Inferior parietal cortex (tissue), 1 donor: Measurements from ENCODE around the gene AKAP6.

Experiments used
- DNase-seq: peaks from one replicate; pipeline ENCODE4 v3.0.0-alpha.2; 2016; ENCODE audit errors: extremely low spot score

Gene AKAP6

DNA sequence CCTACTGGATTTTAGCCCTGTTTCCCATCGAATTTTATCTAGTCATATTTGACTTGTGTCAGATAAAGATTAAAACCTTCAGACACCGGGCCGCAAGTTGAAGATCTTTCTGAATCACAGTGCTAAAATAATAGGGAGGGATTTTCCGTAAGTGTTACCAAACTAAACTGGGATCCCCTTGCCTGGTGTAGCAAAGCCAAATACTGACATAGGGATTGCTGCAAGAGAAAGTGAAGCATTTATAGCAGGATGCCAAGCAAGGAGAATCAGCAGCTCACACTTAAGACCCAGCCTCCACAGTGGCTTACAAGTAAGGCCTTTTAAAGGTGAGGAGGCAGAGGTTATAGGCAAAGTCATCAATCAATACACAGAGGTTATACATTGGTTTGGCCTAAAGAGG, 147.4 kb downstream of the AKAP6 start:
- peak; percentile 3 for DNase-seq

DNA sequence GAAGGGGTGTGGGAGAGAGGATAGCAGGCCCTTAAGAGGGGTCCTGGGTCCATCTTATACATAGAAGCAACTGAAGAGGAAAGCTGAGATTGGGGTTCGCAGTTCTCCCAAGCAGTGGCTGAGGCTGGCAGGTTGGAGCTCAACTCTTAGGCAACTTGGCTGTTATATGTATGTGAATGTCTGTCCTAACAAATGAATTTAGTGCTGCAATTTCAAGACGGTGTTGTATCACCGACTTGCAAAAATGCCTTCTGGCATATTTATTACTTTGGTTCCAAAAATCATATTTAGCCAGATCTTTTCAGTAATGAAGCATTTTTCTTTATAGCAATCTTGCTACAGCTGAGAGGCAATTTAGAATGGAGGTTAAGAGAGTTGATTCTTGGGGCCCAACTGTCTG, 148.3 kb downstream of the AKAP6 start:
- DNase-seq: no peak

DNA sequence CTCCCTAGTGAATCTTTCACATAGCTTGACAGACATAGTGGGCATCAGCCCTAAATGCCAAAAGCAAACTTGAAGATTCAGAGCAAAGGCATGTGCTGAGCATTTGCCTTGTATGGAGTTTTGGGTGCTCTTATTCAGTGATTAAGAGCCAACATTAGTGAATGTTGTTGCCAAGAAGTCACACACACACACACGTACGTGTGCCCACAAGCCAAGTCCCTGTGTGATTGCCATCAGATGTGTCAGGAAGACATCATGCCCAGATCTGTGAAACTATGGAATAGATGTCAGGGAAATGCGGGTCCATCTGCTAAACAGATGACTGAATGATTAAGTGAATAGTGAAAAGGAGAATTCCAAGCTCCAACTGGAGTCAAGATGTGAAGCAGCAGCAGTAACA, 149.0 kb downstream of the AKAP6 start:
- peak; percentile 14 for DNase-seq

DNA sequence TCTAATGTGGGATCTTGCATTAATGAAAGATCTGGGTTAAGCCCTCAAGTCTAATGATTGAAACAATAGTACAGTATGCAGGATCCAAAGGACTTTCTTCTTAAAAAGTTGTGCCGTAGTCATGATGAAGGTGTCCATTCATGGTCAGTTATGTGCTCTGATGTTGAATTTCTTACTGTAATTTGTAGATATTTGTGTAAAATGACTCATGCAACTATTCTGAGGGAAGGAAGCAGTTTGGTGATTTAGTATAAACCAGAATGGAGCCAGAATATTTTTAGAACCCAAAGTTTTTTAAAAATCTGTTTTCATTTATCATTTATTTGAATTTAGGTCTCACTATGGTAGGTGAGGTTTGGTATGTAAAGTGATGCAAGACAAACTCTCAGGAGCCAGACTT, 151.2 kb downstream of the AKAP6 start:
- no peak for DNase-seq

DNA sequence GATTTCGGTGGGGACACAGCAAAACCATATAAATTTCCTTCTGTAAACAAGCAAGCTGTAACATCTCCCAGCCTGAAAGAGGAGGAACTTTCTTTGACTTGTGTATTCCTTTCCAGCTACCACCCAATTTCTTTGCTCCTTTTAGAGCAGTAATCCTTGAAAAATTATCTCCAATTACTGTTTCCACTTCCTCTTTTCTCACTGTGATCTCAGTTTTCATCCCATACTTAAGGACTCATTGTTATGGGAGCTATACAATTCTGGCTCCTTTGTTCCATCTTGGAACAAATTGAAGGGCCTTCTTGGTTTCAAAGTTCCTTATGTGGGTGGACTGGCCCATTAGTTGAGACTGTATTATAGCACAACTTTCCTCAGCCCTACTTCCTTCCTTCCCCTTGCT, 152.6 kb downstream of the AKAP6 start:
- DNase-seq: no peak

DNA sequence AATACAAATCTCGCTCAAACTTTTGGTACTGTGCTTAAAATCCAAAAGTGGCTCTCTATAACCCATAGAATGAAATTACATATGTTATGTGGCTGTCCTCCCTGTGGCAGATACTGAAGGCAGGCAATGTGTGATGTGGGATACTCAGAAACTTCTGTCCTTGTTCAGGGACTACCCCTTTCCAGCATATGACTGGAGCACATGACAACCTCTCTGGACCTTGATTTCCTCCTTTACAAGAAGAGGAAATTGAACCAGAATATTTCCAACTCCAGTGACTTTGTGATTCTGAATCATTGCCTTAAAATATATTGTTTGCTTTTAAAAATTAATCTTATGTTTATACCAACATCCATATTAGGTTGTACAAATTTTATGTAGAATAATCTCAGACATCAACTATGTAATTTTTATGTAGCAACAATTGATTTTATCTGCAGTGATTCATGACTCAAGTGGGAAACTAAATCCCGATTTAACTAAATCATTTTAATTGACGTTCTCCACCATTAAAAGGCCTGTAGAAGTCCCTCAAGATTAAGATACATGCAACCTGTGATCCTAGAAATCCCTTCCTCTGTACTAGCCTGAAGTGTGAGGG, 162.4 kb downstream of the AKAP6 start:
- DNase-seq: no peak

DNA sequence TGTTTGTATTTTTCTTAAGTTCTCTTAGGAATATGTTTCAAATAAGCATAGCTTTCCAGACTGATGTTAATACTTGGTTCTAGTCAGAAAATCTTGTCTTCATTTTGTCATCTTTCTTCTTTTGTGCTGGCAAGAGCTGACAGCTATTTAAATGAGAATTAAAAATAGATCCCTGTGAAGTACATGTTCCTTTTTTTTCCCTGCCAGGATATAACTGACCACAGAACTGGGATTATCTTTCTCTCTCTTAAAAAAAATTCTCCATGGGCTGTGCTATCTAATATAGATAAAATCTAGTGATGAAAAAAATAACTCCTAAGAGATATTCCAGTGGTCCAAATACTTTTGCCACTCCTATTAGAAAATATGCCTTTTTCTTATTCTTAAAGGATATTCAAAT, 163.4 kb downstream of the AKAP6 start:
- DNase-seq: peak; percentile 38

DNA sequence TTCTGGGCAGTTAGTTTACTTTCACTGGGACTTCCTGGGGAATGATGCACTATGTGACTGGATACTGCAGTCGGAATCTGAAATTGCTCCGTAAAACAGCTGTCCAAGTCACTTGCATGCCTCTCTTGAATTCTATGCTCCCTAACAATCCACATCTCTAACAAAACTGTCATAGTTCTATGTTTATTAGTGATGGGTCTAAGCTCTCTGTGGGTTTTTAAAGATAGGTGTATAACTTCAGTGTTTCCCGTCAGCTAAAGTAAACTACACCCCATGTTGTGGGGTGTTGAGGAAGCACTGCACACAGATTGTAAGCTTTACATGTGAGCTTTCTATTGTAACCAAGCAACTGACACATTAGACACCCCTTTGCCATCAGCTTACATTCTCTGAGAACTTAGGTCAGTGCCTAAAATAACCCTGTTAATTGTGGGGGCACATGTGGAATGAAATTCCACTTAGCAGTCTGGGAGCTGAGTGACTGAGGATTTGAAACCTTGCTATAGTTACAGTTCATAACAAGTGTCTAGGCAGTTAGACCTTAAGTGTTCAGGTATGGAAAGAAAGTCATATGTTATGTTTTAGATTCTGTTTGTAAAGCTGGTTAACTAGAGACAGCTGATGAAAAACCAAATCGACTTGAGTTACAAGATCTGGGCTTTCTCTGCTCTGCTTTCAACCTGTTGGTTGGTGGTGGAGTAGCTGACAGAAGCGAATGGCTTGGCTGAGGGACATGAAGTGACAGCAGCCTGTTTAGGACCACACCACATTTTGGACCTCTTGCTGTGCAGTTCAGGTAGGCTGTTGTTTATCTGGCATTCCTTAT, 165.7 kb downstream of the AKAP6 start:
- DNase-seq: peak; percentile 62

DNA sequence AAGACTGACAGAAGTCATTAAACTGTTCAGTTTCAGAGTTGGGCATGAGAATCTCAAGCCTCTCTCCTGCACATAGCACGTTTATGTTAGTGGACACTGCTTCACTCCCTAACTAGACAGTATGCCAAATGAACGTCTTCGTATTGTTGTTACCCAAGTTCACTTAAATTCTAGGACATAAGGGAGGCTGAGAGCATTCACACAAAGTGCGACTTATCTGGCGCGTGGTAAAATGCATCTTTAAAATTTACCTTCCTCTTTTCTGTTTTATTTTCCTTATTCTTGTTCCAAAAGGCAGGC, 166.3 kb downstream of the AKAP6 start:
- DNase-seq: peak; percentile 55

DNA sequence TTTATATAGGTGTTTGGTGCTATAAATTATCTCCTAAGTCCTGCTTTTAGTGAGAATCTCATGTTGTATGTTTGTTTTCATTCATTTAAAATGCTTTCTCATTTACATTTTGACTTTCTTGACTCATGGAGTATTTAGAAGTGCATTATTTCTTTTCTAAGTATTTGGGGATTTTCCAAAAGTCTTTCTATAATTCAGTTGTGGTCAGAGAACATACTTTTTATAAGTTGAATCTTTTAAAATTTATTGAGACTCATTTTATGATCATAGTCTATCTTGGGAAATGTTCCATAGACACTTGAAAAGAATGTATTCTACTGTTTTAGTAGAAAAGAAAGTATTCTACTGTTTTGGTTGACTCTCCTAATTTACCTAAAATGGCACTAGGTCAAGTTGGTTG, 168.2 kb downstream of the AKAP6 start:
- no peak for DNase-seq

DNA sequence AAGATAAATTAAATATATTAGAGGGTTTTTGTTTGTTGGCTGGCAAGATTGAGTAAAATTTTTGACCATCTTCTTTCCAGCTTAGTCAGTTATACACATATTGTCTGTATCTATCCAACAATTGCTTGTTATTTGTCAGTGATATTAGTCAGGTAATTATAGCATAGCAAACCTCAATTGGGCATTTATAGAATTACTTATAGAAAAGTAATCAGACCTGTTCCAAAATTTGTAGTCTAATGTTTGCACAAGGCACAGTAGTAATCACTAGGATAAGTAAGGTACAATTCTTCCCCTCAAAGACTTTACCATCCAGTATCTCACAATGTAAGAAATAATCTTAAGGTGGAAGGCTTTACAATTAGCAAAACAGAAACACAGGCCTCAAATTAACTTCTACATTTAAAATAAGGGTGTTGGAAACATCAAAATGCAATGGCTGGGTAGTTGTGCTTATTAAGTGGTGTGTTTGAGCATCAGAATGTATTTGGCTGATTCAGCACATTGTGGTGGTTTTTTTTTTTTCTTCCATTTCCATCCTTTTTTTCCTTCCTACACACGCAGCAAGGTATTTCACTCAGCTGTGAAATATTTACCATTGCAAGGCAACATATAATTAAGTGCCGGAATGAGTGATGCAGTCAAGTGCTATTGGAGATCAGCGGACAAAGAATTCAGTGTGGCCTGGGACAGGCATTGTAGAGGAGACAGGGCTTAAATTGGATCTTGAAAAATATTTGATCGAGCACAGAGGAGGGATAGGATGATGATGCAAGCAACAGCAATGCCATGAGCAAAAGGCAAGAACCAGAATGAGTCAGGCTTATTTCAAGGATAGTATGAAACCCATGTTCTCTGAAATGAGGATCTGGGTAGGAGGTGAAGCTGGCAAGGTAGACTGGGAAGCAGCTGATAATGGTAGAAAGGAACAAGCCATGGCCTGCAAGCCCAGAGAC, 178.2 kb downstream of the AKAP6 start:
- peak; percentile 40 for DNase-seq

DNA sequence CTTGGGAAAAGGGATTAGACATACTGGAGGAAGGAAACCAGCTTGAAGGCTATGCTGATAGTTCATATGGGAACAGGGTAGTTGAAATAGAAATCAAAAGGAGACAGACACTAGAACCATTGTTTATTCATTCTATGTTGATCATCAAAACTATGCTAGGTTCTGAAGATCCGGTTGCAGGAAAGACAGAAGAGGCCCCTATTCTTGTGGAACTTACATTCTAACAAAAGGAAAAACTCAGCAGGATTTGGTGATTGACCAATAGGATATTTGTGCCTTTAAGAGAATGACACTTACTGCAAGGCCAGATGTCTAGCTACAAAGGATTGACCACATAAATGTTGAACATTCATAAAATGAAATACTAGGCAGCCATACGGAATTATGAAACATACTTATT, 179.2 kb downstream of the AKAP6 start:
- peak; percentile 68 for DNase-seq

DNA sequence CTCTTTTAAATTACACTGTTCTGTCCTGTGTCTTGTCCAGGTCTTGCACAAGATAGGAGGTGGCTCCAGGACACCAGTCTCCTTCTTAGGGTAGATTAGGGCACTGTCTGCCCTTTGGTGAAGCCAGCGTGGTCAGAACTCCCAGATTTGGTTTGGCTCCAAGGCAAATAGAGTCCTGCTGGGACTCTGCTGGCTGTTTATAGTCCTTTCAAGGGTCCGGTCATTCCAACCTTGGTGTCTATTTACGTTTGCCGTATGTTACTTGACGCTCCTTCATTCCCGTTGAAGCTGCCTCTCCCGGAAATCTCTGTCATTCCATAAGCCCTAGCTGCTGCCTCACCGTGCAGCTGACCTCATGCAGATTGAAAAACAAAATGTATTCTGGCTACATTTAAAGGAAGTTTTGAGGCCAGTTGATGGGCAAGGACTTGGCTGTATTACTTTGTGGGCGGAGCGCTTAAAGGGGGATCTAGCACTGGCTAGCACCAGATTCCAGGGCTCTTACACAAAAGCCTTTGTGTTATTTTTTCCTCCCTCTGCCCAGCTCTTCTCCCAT, 180.6 kb downstream of the AKAP6 start:
- DNase-seq: peak; percentile 94

DNA sequence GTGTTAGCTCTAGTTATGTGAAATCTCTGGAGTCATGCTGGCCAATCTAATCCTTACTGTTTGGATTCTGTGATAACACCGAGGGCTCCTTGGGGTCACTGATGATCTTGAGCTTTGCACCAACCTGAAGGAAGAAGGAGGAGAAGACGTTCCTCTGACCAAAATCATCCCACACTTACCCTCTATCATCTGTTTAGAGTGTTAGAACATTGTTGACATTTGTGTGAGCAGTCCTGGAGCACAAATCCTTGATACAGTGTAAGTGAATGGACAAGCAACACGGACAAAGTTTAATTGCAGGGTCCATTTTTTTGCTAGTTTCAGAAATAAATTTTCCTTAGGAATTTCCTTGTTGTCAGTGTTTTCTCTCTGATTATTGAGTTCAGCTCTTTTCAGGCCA, 181.7 kb downstream of the AKAP6 start:
- peak; percentile 50 for DNase-seq

DNA sequence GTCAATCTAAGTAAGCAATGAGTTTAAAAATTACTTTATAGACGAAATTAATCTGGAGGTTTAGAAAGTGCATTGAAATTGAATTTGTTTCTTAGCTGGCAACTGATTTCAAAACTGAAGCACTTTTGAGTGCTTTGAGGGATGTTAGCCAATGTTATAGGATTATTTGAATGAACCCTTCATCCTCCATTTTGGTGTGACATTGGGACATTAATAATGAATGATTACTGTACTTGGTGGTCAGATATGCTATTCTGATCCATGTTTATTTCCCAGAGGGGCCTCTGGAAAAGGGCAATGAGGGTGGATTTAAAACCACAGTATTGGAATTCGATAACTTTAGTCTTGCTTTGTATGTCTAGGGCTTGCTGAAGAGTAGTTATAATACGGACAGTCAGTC, 183.2 kb downstream of the AKAP6 start:
- peak; percentile 10 for DNase-seq

DNA sequence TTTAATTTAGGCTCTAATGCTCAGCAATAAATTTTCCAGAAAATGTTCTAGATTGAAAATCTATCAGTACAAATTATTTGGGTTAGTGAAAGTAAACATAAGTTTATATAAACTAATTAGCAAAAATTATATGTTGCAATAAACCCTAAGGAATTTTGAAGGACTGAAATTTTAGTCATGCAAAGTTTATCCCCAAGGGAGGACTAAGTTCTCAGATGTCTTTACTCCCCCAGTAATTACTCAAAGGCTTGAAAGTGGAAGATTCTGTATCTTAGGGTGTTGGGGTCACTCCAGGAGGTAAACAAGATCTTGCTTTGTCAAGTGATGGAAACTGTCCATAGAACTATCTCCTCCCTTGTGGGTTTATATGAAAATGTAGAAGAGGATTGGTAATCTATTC, 183.7 kb downstream of the AKAP6 start:
- DNase-seq: no peak

DNA sequence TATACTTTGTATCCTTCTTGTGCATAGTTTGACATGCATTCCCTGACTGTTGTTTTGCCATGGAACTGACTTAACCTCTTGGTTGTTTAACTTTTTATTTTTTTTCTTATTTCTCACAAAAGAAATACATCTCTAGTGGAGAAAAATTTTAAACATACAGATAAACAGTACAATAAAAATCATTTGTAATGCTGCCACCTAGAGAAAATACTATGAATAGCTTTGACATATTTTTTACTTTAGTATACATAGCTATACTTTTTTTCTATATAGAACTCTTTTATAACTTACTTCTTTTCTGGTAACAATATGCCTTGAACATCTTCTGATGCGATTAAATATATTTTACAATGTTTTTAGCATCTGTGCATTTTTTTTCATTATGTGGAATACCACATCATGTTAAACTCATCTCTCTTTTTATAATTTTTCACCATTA, 184.5 kb downstream of the AKAP6 start:
- DNase-seq: peak; percentile 77

DNA sequence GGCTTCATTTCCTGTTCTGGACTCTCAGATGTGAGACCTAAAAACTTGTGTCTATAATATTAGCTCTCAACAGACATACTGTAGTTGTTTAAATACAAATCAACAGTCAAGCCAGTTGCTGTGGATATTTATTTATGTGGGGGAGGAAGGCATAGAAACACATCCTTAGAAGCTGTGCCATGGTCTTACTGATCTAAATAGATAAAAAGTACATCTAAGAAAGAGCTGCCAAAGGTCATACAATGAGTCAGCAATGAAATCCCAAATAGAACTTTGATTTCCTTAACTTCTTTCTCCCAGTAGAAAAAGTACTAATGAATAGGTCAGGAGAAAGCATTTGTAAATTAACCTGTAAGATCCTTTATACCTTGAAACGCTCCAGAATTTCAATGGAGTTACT, 185.1 kb downstream of the AKAP6 start:
- no peak for DNase-seq

DNA sequence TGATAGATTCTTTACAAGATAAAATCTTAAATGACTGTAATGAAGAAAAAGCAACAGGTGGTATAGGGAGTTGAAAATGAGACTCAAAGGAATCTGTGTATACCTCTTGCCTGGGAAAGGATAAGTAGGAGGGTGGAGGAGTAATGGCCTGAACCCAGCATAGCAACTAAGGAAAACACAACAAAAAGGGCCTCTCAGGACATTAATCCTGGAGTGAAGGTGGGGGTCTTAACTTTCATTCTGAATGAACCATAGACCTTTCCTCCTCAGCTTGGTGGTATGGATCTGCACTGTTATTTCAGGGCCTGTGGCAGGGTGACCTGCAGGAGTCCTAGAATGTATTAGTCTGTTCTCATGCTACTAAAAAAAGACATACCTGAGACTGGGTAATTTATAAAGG, 185.6 kb downstream of the AKAP6 start:
- no peak for DNase-seq

DNA sequence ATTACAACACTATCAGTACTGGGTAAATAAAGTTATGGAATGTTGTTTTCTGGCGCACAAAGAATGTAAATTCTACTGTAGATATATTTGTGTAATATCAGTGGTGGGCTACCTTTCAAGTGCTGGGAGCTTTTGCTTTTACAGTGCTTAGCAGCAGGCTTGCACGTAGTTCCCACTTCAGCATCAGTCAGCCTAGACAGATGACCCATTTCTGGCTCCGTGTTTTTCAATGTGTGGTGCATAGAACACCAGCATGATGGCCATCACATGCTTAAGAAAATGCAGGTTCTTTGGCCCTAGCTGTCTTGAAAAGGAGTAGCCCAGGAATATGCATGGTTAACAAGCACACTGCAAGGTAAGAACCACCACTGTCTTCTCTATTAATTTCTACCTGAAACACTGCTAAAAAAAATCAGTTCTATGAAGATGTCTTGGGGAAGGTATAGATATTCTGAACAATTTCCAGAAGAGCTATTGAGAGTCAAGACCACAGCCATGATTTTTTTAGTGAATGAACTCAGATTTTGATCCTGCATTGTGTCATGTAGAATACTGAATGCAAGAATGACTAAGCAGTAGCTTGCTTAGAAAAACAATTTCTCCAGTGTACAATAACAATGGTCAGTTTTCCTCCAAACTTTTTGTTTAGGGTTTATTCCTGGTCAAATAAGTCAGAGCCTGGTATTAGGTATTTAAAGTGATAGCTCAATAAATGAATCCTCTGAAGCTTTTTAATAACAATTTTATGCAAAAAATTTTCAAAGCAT, 195.7 kb downstream of the AKAP6 start:
- DNase-seq: no peak

DNA sequence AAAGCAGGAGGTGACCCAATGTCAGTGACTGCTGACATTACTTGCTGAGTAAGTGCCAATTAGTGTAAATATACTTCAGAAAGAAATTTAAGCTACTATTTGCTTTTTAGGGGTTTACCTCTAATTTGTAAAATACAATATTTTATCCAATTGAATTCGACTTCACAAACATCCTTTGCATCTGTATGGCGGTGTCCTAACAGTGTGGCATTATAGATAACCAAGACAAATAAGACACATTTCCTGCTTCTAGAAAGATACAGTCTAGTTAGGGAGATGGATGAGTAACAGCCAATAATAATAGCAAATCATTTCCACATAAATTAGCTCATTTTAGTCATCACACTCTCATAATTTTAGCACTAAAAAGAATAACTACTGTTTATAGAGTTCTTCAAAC, 196.5 kb downstream of the AKAP6 start:
- DNase-seq: no peak

DNA sequence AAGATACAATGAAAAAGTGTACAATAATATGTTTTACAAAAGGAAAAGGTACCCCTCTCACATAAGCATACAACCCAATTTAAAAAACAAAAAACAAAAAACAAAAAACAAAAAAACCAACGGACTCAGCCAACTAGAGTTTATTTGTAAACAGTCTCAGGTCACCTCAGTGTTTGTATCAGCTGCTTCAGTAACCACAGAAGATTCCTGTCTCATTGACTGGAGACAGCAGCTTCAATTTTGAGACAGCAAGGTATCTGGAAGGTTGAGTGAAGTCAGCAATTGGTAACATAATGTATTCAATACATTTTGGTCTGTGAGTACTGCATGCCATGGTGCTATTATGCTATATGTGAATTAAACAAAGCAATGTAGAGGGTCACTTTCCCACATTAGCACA, 201.7 kb downstream of the AKAP6 start:
- no peak for DNase-seq
